OCI-LY3 (cell line): ENCODE measurements around the gene CDCA7.

ENCODE experiments used
- CTCF ChIP-seq: fragments of 200-600, 300-600 bp; sonication (generic); IDR thresholded peaks from 2 replicates; pipeline ENCODE4 v1.5.1; 2014; ENCODE audit warnings: antibody characterized with exemption, low read length, low read depth
- EZH2phosphoT487 ChIP-seq: fragments of 200-600 bp; shearing (Covaris generic); IDR thresholded peaks from 2 replicates; pipeline ENCODE4 v1.6.1; 2018; ENCODE audit warnings: antibody characterized with exemption, mixed run types, low read depth

- TF ChIP-seq CTCF: 0 out of 2 replicates have a peak, but pooled peaks have one; percentile 5
- no peak for TF ChIP-seq EZH2phosphoT487
Observed at GRCh38 chr2:173311844-173312606, 42.6 kb upstream of the CDCA7 start.
